ENCODE data around the gene PTPRM. TPM values are rescaled to one million over a fixed set of nuclear protein-coding genes. Genes with fewer than 3 reads are reported as not detected.

Gene PTPRM
- total RNA-seq, 1 experiment from 2014 or later = 100.0 TPM

- no TSS peak for BruUV-seq (replicated peaks)
- ChIA-PET CTCF (no interaction called here), POLR2A (no interaction called here)
- Mint-ChIP-seq H3K27ac (ENCODE audit: unreplicated experiment) (no peak overlapping the region), H3K4me1 (ENCODE audit: low read depth, unreplicated experiment) (no peaks in the 10 kb centered on the region), H3K27me3 (ENCODE audit: insufficient read depth, unreplicated experiment) (no peaks in the 10 kb centered on the region), H3K4me3 (ENCODE audit: unreplicated experiment) (no peak overlapping the region), H3K36me3 (ENCODE audit: insufficient read depth, unreplicated experiment) (no peaks in the 10 kb centered on the region), H3K9me3 (ENCODE audit: unreplicated experiment) (no peaks in the 10 kb centered on the region)
- Histone ChIP-seq H3K9me3 (no peaks in the 10 kb centered on the region), H3K36me3 (ENCODE audit: control insufficient read depth, insufficient read depth, low read length) (no peaks in the 10 kb centered on the region), H3K4me1 (no peaks in the 10 kb centered on the region), H3K4me3 (ENCODE audit: low read depth, low read length) (no peak overlapping the region), H3K27me3 (replicated peaks; ENCODE audit: control insufficient read depth, insufficient read depth, low read length) (no peaks in the 10 kb centered on the region)
- TF ChIP-seq, protein P1, sequence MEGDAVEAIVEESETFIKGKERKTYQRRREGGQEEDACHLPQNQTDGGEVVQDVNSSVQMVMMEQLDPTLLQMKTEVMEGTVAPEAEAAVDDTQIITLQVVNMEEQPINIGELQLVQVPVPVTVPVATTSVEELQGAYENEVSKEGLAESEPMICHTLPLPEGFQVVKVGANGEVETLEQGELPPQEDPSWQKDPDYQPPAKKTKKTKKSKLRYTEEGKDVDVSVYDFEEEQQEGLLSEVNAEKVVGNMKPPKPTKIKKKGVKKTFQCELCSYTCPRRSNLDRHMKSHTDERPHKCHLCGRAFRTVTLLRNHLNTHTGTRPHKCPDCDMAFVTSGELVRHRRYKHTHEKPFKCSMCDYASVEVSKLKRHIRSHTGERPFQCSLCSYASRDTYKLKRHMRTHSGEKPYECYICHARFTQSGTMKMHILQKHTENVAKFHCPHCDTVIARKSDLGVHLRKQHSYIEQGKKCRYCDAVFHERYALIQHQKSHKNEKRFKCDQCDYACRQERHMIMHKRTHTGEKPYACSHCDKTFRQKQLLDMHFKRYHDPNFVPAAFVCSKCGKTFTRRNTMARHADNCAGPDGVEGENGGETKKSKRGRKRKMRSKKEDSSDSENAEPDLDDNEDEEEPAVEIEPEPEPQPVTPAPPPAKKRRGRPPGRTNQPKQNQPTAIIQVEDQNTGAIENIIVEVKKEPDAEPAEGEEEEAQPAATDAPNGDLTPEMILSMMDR (IDR thresholded peaks at IDR 0.05; ENCODE audit: insufficient read depth in 1 of 2, low read depth in 1 of 2, low read length in 1 of 2, severe bottlenecking in 1 of 2, unreplicated experiment in 1 of 2) = no peak
- DNase-seq = no peak
- intact Hi-C loops (cut with micrococcal nuclease; ENCODE audit: unreplicated experiment) = no loop called here
Measured at GRCh38 chr18:8433323-8433722, 866.2 kb downstream of the PTPRM start.

DNA sequence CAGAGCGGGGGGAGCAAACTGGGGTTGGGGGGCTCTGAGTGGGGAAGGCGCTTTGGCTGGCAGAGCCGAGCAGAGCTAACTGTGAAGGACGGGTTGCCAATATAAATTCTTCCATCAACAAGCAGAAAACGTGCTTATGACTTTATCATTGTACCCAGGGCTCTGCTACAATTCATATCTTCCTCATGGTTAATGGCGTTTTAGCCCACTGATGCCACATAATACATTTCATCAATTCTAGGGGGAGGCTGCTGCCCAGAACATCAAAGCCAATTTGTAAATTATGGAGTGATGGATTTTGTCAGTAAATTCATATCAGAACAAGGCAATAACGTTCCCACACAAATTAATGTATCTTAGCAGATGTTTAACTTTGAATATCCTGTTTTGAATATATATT is 866.7 kb downstream of the PTPRM start:
- Mint-ChIP-seq H3K36me3 (ENCODE audit: insufficient read depth, unreplicated experiment) (no peaks in the 10 kb centered on the region), H3K4me1 (ENCODE audit: low read depth, unreplicated experiment) (no peaks in the 10 kb centered on the region), H3K27ac (ENCODE audit: unreplicated experiment) (no peak overlapping the region), H3K4me3 (ENCODE audit: unreplicated experiment) (no peak overlapping the region), H3K9me3 (ENCODE audit: unreplicated experiment) (no peaks in the 10 kb centered on the region), H3K27me3 (ENCODE audit: insufficient read depth, unreplicated experiment) (no peaks in the 10 kb centered on the region)
- DNase-seq = no peak
- intact Hi-C loops (cut with micrococcal nuclease; ENCODE audit: unreplicated experiment) = no loop called here
- H3K9me3 ChIP-seq = no peaks in the 10 kb centered on the region
- no TSS peak for BruUV-seq (replicated peaks)
- no peaks in the 10 kb centered on the region for H3K27me3 ChIP-seq (replicated peaks; ENCODE audit: control insufficient read depth, insufficient read depth, low read length)
- H3K36me3 ChIP-seq (ENCODE audit: control insufficient read depth, insufficient read depth, low read length) = no peaks in the 10 kb centered on the region
- no peaks in the 10 kb centered on the region for H3K4me1 ChIP-seq
- ChIA-PET POLR2A (no interaction called here), CTCF (no interaction called here)
- no peak overlapping the region for H3K4me3 ChIP-seq (ENCODE audit: low read depth, low read length)
- TF ChIP-seq, protein P1 (IDR thresholded peaks at IDR 0.05; ENCODE audit: insufficient read depth in 1 of 2, low read depth in 1 of 2, low read length in 1 of 2, severe bottlenecking in 1 of 2, unreplicated experiment in 1 of 2) = no peak

DNA sequence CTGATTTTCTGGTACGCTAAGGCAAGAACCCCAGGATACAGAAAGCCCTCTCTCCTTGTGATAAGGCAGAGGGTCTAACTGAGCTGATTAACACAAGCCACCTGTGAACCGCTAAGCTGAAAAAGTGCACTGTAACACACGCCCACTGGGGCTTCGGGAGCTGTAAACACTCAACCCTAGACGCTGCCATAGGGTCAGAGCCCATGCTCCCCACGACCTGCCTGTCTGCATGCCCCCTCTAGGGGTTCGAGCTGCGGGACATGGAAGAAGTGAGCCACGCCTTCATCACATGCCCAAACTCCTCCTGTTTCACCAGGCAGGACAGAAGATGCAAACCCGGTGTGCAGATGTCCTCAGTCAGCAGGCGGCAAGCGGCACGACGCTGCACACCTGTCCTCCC is 868.3 kb downstream of the PTPRM start:
- Histone ChIP-seq H3K27me3 (replicated peaks; ENCODE audit: control insufficient read depth, insufficient read depth, low read length) (no peaks in the 10 kb centered on the region), H3K4me1 (no peaks in the 10 kb centered on the region), H3K4me3 (ENCODE audit: low read depth, low read length) (no peak overlapping the region), H3K9me3 (no peaks in the 10 kb centered on the region), H3K36me3 (ENCODE audit: control insufficient read depth, insufficient read depth, low read length) (no peaks in the 10 kb centered on the region)
- ChIA-PET POLR2A (no interaction called here), CTCF (no interaction called here)
- H3K4me1 Mint-ChIP-seq (ENCODE audit: low read depth, unreplicated experiment) = no peaks in the 10 kb centered on the region
- H3K27me3 Mint-ChIP-seq (ENCODE audit: insufficient read depth, unreplicated experiment) = no peaks in the 10 kb centered on the region
- BruUV-seq (replicated peaks) = no TSS peak
- H3K27ac Mint-ChIP-seq (ENCODE audit: unreplicated experiment) = no peak overlapping the region
- DNase-seq = no peak
- H3K9me3 Mint-ChIP-seq (ENCODE audit: unreplicated experiment) = no peaks in the 10 kb centered on the region
- intact Hi-C loops (cut with micrococcal nuclease; ENCODE audit: unreplicated experiment) = no loop called here
- no peak overlapping the region for H3K4me3 Mint-ChIP-seq (ENCODE audit: unreplicated experiment)
- TF ChIP-seq, protein P1 (IDR thresholded peaks at IDR 0.05; ENCODE audit: insufficient read depth in 1 of 2, low read depth in 1 of 2, low read length in 1 of 2, severe bottlenecking in 1 of 2, unreplicated experiment in 1 of 2) = no peak
- H3K36me3 Mint-ChIP-seq (ENCODE audit: insufficient read depth, unreplicated experiment) = no peaks in the 10 kb centered on the region

Measured in Caco-2 (cell line).